Trophoblast cell (in vitro differentiated cells and primary cell): ENCODE data around the gene DDX47.
A peak's percentile ranks its signal among the peaks of the same experiment; 100 is the strongest.

Source experiments
- DNase-seq, 2 donors: peaks; one replicate each; pipeline ENCODE4 v3.0.0-alpha.2; 2016
- H2AFZ ChIP-seq: 2 replicates; pipeline ENCODE4 v1.6.1; 2013; ENCODE audit warnings: low read length, moderate library complexity, mild to moderate bottlenecking; ENCODE audit not compliant: insufficient read depth, poor library complexity
- H2AK5ac ChIP-seq: 2 replicates; pipeline ENCODE4 v1.6.1; 2013; ENCODE audit warnings: mild to moderate bottlenecking, low read length
- H2BK120ac ChIP-seq: 2 replicates; pipeline ENCODE4 v1.6.1; 2013; ENCODE audit warnings: low read length, mild to moderate bottlenecking, moderate library complexity; ENCODE audit not compliant: insufficient read depth, poor library complexity
- H2BK12ac ChIP-seq: 2 replicates; pipeline ENCODE4 v1.6.1; 2013; ENCODE audit warnings: mild to moderate bottlenecking, low read length, moderate library complexity
- H2BK5ac ChIP-seq: 2 replicates; pipeline ENCODE4 v1.6.1; 2013; ENCODE audit warnings: low read length, low read depth, moderate library complexity, mild to moderate bottlenecking; ENCODE audit not compliant: poor library complexity
- H3K14ac ChIP-seq: 2 replicates; pipeline ENCODE4 v1.6.1; 2013; ENCODE audit warnings: mild to moderate bottlenecking, low read length
- H3K18ac ChIP-seq: 2 replicates; pipeline ENCODE4 v1.6.1; 2013; ENCODE audit warnings: mild to moderate bottlenecking, low read length
- H3K23ac ChIP-seq: 2 replicates; pipeline ENCODE4 v1.6.1; 2013; ENCODE audit warnings: low read length
- H3K27ac ChIP-seq: 2 replicates; pipeline ENCODE4 v1.5.1; 2013; ENCODE audit warnings: low read depth, mild to moderate bottlenecking, inconsistent platforms, low read length, moderate library complexity
- H3K27me3 ChIP-seq: 2 replicates; pipeline ENCODE4 v1.6.1; 2013; ENCODE audit warnings: inconsistent platforms, mild to moderate bottlenecking, low read length, moderate library complexity; ENCODE audit not compliant: insufficient read depth
- H3K36me3 ChIP-seq, 2 experiments: 1 replicate in 1 of 2; 2 replicates in 1 of 2; pipeline ENCODE4 v1.6.1; 2013; ENCODE audit warnings: low read length in 2 of 2, mild to moderate bottlenecking in 2 of 2, moderate library complexity in 1 of 2; ENCODE audit not compliant: insufficient read depth in 2 of 2, control insufficient read depth in 1 of 2
- H3K4ac ChIP-seq: 2 replicates; pipeline ENCODE4 v1.6.1; 2013; ENCODE audit warnings: low read depth, mild to moderate bottlenecking, low read length, moderate library complexity
- H3K4me1 ChIP-seq, 2 experiments: 1 replicate in 1 of 2; 2 replicates in 1 of 2; pipeline ENCODE4 v1.6.1; 2013; ENCODE audit warnings: low read length in 2 of 2, mild to moderate bottlenecking in 2 of 2, moderate library complexity in 1 of 2; ENCODE audit not compliant: insufficient read depth in 2 of 2, control insufficient read depth in 1 of 2
- H3K4me2 ChIP-seq: 2 replicates; pipeline ENCODE4 v1.6.1; 2013; ENCODE audit warnings: inconsistent platforms, mild to moderate bottlenecking, low read length, moderate library complexity
- H3K4me3 ChIP-seq: 2 replicates; pipeline ENCODE4 v1.5.1; 2013; ENCODE audit warnings: mild to moderate bottlenecking, low read depth, low read length, inconsistent platforms
- H3K79me1 ChIP-seq: one replicate; pipeline ENCODE4 v1.6.1; 2013; ENCODE audit warnings: low read length
- H3K79me2 ChIP-seq: 2 replicates; pipeline ENCODE4 v1.6.1; 2013; ENCODE audit warnings: low read length, mild to moderate bottlenecking; ENCODE audit not compliant: control insufficient read depth, insufficient read depth, poor library complexity
- H3K9ac ChIP-seq: 2 replicates; pipeline ENCODE4 v1.6.1; 2013; ENCODE audit warnings: mild to moderate bottlenecking, low read length
- H3K9me3 ChIP-seq: 2 replicates; pipeline ENCODE4 v1.6.1; 2013; ENCODE audit warnings: low read depth, mild to moderate bottlenecking, control low read depth, inconsistent platforms, low read length; ENCODE audit not compliant: insufficient read depth
- H4K12ac ChIP-seq: 2 replicates; pipeline ENCODE4 v1.6.1; 2013; ENCODE audit warnings: low read depth, mild to moderate bottlenecking, low read length, moderate library complexity
- H4K8ac ChIP-seq: 2 replicates; pipeline ENCODE4 v1.6.1; 2013; ENCODE audit warnings: low read depth, mild to moderate bottlenecking, low read length, moderate library complexity
- H4K91ac ChIP-seq: one replicate; pipeline ENCODE4 v1.6.1; 2013; ENCODE audit warnings: low read depth, mild to moderate bottlenecking, low read length, moderate library complexity
- WGBS: extraction: QIAGEN DNeasy Blood & Tissue Kit; methylation state at CpG from one replicate; pipeline ENCODE4 v1.1.7; 2013; ENCODE audit warnings: missing lambda C conversion rate; ENCODE audit not compliant: insufficient read length, insufficient coverage; ENCODE audit errors: extremely low coverage; 5-methylcytosine and 5-hydroxymethylcytosine counted together

Gene DDX47

GRCh38 chr12:12871587-12872138 lies 58.5 kb downstream of the DDX47 start:
- Histone ChIP-seq H3K27ac (peak overlapping the region; percentile 2), H3K18ac (no peak overlapping the region), H3K79me1 (peaks cover 12% of the 10 kb centered on the region), H4K91ac (peak overlapping the region; percentile 66), H4K12ac (no peak overlapping the region), H3K27me3 (no peaks in the 10 kb centered on the region), H2BK12ac (peak overlapping the region; percentile 67), H2BK120ac (peak overlapping the region; percentile 28), H2AK5ac (no peak overlapping the region), H2AFZ (no peak overlapping the region), H3K4ac (no peak overlapping the region), H3K4me2 (no peak overlapping the region), H4K8ac (no peak overlapping the region), H2BK5ac (peak overlapping the region; percentile 51), H3K9ac (no peak overlapping the region), H3K4me1 (peaks cover 21% of the 10 kb centered on the region in 2 experiments), H3K9me3 (no peaks in the 10 kb centered on the region), H3K14ac (no peak overlapping the region), H3K79me2 (no peaks in the 10 kb centered on the region), H3K4me3 (no peak overlapping the region), H3K36me3 (no peaks in the 10 kb centered on the region), H3K23ac (no peak overlapping the region)
- no CpG with 5 or more reads among the region's 6 CpGs for WGBS
- DNase-seq, result no peak

DNA sequence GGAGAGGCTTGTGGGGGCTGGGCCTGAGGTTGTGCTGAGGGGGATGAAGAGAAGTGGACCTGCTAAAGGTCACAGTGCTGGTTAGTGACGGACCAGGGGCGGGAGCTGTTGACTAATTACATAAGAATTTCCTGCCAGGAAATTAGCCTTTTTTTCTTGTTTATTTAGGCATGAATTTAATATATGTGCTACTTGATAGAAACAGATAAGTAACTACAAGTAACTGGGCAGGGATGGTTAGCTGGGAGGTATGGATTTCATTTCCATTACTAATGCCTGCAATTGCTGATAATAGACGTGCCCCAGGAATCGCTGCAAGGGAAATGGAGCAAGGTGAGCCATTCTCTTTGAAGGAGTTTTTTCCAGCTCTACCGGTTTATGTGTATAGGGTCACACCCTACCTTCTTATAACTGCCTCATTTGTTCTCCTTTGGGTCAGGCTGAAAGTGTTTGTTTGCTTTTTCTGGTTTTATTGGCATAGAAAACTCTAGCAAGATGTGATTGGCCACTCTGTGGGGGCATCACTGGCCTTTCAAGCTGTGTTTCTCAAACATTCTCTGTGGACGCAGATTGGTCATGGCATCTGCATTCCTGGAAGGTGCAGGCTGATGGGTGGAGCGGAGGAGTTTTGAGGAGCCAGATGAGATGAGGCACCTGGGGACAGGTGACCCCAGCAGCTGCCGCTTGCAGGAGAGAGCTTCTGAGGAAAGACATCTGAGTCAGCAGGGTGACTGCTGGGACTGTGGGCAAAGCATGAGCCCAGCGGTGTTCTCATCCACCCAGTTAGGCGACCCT lies 59.2 kb downstream of the DDX47 start:
- Histone ChIP-seq H3K36me3 (no peaks in the 10 kb centered on the region), H3K27ac (peak overlapping the region; percentile 54), H3K4me1 (peaks cover 21% of the 10 kb centered on the region in 2 experiments), H2AFZ (no peak overlapping the region), H3K4ac (peak overlapping the region; percentile 21), H2AK5ac (peak overlapping the region; percentile 61), H4K8ac (peak overlapping the region; percentile 13), H2BK12ac (peak overlapping the region; percentile 95), H2BK120ac (peak overlapping the region; percentile 90), H3K27me3 (no peaks in the 10 kb centered on the region), H3K14ac (no peak overlapping the region), H2BK5ac (peak overlapping the region; percentile 26), H3K79me1 (peaks cover 12% of the 10 kb centered on the region), H3K79me2 (no peaks in the 10 kb centered on the region), H4K12ac (no peak overlapping the region), H3K4me2 (peak overlapping the region; percentile 31), H3K9me3 (no peaks in the 10 kb centered on the region), H3K18ac (peak overlapping the region; percentile 38), H3K23ac (no peak overlapping the region), H4K91ac (peak overlapping the region; percentile 71), H3K4me3 (no peak overlapping the region), H3K9ac (no peak overlapping the region)
- peak; percentile 92 to 99 for DNase-seq
- no CpG with 5 or more reads among the region's 10 CpGs for WGBS

DNA sequence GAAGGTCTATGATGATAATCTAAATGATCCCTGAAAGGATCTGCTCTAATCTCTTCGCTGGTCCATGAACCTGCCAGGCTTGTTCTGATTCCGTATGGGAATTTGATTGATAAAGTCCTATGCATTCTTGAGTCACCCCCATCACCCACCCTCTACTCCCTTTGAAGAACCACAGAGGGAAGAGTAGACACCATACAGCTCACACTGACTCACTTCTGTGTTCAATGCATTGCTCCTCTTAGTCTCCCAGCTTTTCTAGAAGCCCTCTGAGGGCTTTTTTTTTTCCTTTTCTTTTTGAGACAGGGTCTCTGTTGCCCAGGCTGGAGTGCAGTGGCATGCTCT lies 59.8 kb downstream of the DDX47 start:
- Histone ChIP-seq H3K27me3 (no peaks in the 10 kb centered on the region), H2AFZ (no peak overlapping the region), H3K9me3 (no peaks in the 10 kb centered on the region), H4K12ac (no peak overlapping the region), H2AK5ac (no peak overlapping the region), H4K8ac (no peak overlapping the region), H3K18ac (peak overlapping the region; percentile 38), H3K4ac (no peak overlapping the region), H3K4me2 (no peak overlapping the region), H3K4me1 (peaks cover 21 to 22% of the 10 kb centered on the region in 2 experiments), H3K23ac (no peak overlapping the region), H3K9ac (no peak overlapping the region), H3K4me3 (no peak overlapping the region), H3K79me1 (peaks cover 12% of the 10 kb centered on the region), H3K79me2 (no peaks in the 10 kb centered on the region), H3K27ac (peak overlapping the region; percentile 54), H2BK5ac (no peak overlapping the region), H3K14ac (no peak overlapping the region), H3K36me3 (no peaks in the 10 kb centered on the region), H2BK12ac (peak overlapping the region; percentile 95), H4K91ac (peak overlapping the region; percentile 71), H2BK120ac (peak overlapping the region; percentile 90)
- no CpG with 5 or more reads among the region's 2 CpGs for WGBS
- DNase-seq, result peak in 1 of 2 donors; percentile 65

DNA sequence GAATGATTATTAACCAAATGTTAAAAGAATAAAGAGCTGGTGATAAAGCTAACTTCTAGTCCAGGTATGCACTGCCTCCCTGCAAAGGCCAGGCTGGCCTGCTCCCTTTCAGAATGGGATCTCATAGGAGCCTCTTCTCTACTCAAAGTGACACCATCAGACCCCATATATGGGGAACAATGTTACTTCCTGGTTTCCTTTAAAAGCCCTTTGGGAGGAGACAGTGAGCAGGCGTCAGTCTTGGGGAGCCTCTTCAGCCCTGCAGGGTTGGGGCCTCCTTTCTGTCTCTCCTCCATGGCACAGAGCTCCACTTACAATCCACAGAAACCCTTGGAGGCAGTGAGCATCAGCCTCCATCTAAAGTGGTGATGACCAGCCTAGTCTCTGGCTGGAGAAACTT lies 60.9 kb downstream of the DDX47 start:
- Histone ChIP-seq H3K4me3 (no peak overlapping the region), H3K4me1 (peaks cover 21 to 23% of the 10 kb centered on the region in 2 experiments), H3K9ac (no peak overlapping the region), H2AK5ac (peak overlapping the region; percentile 92), H3K27me3 (no peaks in the 10 kb centered on the region), H3K23ac (no peak overlapping the region), H3K4ac (peak overlapping the region; percentile 30), H4K8ac (peak overlapping the region; percentile 23), H3K4me2 (no peak overlapping the region), H4K12ac (no peak overlapping the region), H3K27ac (no peak overlapping the region), H2BK5ac (no peak overlapping the region), H3K79me2 (no peaks in the 10 kb centered on the region), H3K9me3 (no peaks in the 10 kb centered on the region), H3K14ac (peak overlapping the region; percentile 43), H2BK120ac (peak overlapping the region; percentile 57), H2BK12ac (peak overlapping the region; percentile 88), H3K18ac (no peak overlapping the region), H4K91ac (peak overlapping the region; percentile 82), H3K36me3 (no peaks in the 10 kb centered on the region), H3K79me1 (peaks cover 12% of the 10 kb centered on the region), H2AFZ (no peak overlapping the region)
- no CpG with 5 or more reads among the region's 1 CpG for WGBS
- DNase-seq, result no peak
